Natural killer cell (primary cell): Measurements from ENCODE around the gene USP7. TPM values are rescaled to one million over a fixed set of nuclear protein-coding genes. Genes with fewer than 3 reads are reported as not detected.

Source experiments
- ATAC-seq, 3 donors: fragments of 150-1000 bp in 2 of 3; fragments of 200-7000 bp in 1 of 3; cut with Tn5 transposase; 1 replicate in 1 of 3; 2 replicates in 2 of 3; pipeline ENCODE4 v1.10.0; 2021; ENCODE audit warnings: mild to moderate bottlenecking in 2 of 3, moderate library complexity in 2 of 3
- DNase-seq, 2 donors: peaks; one replicate each; pipeline versions ENCODE4 v3.0.0 to v3.0.0-alpha.2; 2013 to 2021; ENCODE audit warnings: mixed read lengths in 1 of 2
- H3K27ac ChIP-seq: one replicate; pipeline ENCODE4 v1.5.1; 2013; ENCODE audit warnings: mild to moderate bottlenecking, low read length
- H3K27me3 ChIP-seq: one replicate; pipeline ENCODE4 v1.6.1; 2013; ENCODE audit warnings: low read length; ENCODE audit not compliant: control insufficient read depth, insufficient read depth
- H3K36me3 ChIP-seq: one replicate; pipeline ENCODE4 v1.6.1; 2013; ENCODE audit warnings: low read length; ENCODE audit not compliant: control insufficient read depth, insufficient read depth
- H3K4me1 ChIP-seq: one replicate; pipeline ENCODE4 v1.6.1; 2013; ENCODE audit warnings: low read length; ENCODE audit not compliant: control insufficient read depth, insufficient read depth
- H3K4me3 ChIP-seq: one replicate; pipeline ENCODE4 v1.5.1; 2013; ENCODE audit warnings: low read length
- H3K9me3 ChIP-seq: one replicate; pipeline ENCODE4 v1.6.1; 2013; ENCODE audit warnings: low read length; ENCODE audit not compliant: control insufficient read depth, insufficient read depth
- H3K27ac Mint-ChIP-seq, 2 donors: one replicate each; pipeline ENCODE4 v1.8.0; 2022; ENCODE audit warnings: mild to moderate bottlenecking in 2 of 2, mixed read lengths in 2 of 2, moderate library complexity in 1 of 2
- H3K27me3 Mint-ChIP-seq, 2 donors: one replicate each; pipeline ENCODE4 v1.8.0; 2022; ENCODE audit warnings: low read depth in 2 of 2, mixed read lengths in 2 of 2
- H3K36me3 Mint-ChIP-seq: one replicate; pipeline ENCODE4 v1.8.0; 2022; ENCODE audit warnings: mixed read lengths
- H3K4me1 Mint-ChIP-seq, 2 donors: one replicate each; pipeline ENCODE4 v1.8.0; 2022; ENCODE audit warnings: mixed read lengths in 2 of 2
- H3K4me3 Mint-ChIP-seq: one replicate; pipeline ENCODE4 v1.8.0; 2022; ENCODE audit warnings: mild to moderate bottlenecking, moderate library complexity, mixed read lengths
- H3K9me3 Mint-ChIP-seq, 2 donors: one replicate each; pipeline ENCODE4 v1.8.0; 2022; ENCODE audit warnings: mixed read lengths in 2 of 2
- WGBS: methylation state at CpG from one replicate; pipeline ENCODE4 v1.1.7; 2013; ENCODE audit warnings: missing lambda C conversion rate; ENCODE audit not compliant: insufficient coverage; 5-methylcytosine and 5-hydroxymethylcytosine counted together
- intact Hi-C: fragments of 100-400 bp; cut with micrococcal nuclease; formaldehyde crosslinking; loops from one replicate; pipeline ENCODE4 v1.14.2; 2022
- total RNA-seq, 4 donors: library from RNA; stranded (reverse); fragments of 120-200 nt in 1 of 4; gene quantifications; one replicate each; pipeline versions ENCODE4 v1.2.3 to v1.2.4, GENCODE V29; 2013 to 2022
- TF ChIP-seq, protein P1 (sequence below): fragments of 200-600 bp; IDR thresholded peaks from one replicate; pipeline ENCODE4 v1.8.0; 2022; ENCODE audit warnings: antibody characterized with exemption

The USP7 gene
- total RNA-seq, 3 donors from 2014 or later (not counting 1 experiment from before 2014, with no cell fraction given) = 213 to 268 (median 236) TPM

DNA sequence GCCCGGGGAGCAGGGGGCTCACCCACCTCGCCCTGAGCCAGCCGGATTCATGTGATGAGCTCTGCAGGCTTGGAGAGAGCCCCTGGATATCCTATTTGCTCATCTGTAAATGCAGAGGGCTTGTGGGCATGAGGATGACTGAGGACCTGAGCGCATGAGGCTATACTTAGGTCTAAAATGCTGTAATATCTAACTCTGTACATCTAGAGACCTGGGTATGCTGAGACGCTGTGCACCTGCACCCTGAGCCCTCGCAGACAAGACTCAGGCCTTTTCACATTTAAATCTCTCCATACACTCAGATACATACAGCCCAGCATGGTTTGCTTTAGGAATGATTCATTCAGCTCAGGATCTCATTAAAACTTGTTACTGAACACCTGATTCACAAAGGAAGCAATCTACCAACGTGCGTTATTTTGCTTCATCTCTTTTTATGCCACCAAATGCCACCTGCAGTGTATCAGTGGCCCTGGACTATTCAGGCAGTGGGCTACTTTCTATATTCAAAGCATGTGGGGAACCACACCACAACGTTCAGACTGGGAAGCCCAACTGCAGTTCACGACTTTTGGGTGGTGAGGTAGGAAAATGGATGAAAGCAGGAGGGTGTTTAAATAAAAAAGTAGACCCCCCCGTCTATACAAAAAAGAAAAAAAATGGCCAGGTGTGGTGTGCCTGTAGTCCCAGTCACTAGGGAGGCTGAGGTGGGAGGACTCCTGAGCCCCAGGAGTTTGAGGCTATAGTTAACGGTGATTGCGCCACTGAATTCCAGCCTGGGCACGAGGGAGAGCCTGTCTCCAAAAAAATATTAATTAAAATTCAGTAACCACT is 12.0 kb downstream of the USP7 start:
- H3K36me3 ChIP-seq = no peaks in the 10 kb centered on the region
- intact Hi-C loops = no loop called here
- no peaks in the 10 kb centered on the region for H3K27me3 Mint-ChIP-seq
- peaks cover 70% of the 10 kb centered on the region in 2 donors for H3K4me1 Mint-ChIP-seq
- TF ChIP-seq, protein P1, sequence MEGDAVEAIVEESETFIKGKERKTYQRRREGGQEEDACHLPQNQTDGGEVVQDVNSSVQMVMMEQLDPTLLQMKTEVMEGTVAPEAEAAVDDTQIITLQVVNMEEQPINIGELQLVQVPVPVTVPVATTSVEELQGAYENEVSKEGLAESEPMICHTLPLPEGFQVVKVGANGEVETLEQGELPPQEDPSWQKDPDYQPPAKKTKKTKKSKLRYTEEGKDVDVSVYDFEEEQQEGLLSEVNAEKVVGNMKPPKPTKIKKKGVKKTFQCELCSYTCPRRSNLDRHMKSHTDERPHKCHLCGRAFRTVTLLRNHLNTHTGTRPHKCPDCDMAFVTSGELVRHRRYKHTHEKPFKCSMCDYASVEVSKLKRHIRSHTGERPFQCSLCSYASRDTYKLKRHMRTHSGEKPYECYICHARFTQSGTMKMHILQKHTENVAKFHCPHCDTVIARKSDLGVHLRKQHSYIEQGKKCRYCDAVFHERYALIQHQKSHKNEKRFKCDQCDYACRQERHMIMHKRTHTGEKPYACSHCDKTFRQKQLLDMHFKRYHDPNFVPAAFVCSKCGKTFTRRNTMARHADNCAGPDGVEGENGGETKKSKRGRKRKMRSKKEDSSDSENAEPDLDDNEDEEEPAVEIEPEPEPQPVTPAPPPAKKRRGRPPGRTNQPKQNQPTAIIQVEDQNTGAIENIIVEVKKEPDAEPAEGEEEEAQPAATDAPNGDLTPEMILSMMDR = no peak
- WGBS = 46% methylated on average over 14 of the region's 14 CpGs
- ATAC-seq = peak; percentile 39 to 50 (median 40)
- H3K36me3 Mint-ChIP-seq = no peaks in the 10 kb centered on the region
- H3K4me3 Mint-ChIP-seq = peak overlapping the region; percentile 65
- H3K27ac Mint-ChIP-seq = peak overlapping the region; percentile 7 to 81
- H3K9me3 ChIP-seq = no peaks in the 10 kb centered on the region
- H3K9me3 Mint-ChIP-seq = no peaks in the 10 kb centered on the region
- H3K27ac ChIP-seq = no peak overlapping the region
- H3K27me3 ChIP-seq = no peaks in the 10 kb centered on the region
- peaks cover 81% of the 10 kb centered on the region for H3K4me1 ChIP-seq
- no peak for DNase-seq
- no peak overlapping the region for H3K4me3 ChIP-seq

DNA sequence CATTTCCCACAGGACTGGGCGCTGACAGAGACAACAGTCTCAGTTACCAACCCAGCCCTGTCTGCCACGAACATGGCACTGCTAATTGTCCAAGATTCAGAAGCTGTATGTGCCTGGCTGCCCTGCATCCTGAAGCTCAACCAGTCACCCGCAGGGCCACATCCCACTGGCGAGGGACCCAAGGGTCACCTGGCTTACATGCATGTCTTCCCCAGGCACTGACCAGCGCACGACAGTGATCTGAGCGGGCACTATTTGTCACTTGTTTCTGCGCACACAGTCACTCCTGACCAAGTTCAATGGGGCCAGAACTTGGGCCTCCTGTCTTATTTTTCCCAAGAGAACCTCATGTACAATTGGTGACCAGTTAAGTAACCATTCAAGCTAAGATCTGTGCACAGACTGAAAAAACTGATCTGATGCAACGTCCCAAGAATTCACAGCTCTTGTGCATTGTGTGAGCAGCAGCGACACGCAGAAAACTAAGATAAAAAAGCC is 13.1 kb downstream of the USP7 start:
- Mint-ChIP-seq H3K4me1 (peaks cover 78 to 79% of the 10 kb centered on the region in 2 donors), H3K36me3 (no peaks in the 10 kb centered on the region), H3K27ac (peak overlapping the region; percentile 16 to 81), H3K27me3 (no peaks in the 10 kb centered on the region), H3K4me3 (peak overlapping the region; percentile 50), H3K9me3 (no peaks in the 10 kb centered on the region)
- intact Hi-C loops = no loop called here
- 89% methylated on average over 11 of the region's 11 CpGs for WGBS
- Histone ChIP-seq H3K27ac (no peak overlapping the region), H3K4me1 (peaks cover 82% of the 10 kb centered on the region), H3K36me3 (no peaks in the 10 kb centered on the region), H3K27me3 (no peaks in the 10 kb centered on the region), H3K4me3 (no peak overlapping the region), H3K9me3 (no peaks in the 10 kb centered on the region)
- TF ChIP-seq, protein P1 = no peak
- ATAC-seq (no peak), DNase-seq (no peak)

DNA sequence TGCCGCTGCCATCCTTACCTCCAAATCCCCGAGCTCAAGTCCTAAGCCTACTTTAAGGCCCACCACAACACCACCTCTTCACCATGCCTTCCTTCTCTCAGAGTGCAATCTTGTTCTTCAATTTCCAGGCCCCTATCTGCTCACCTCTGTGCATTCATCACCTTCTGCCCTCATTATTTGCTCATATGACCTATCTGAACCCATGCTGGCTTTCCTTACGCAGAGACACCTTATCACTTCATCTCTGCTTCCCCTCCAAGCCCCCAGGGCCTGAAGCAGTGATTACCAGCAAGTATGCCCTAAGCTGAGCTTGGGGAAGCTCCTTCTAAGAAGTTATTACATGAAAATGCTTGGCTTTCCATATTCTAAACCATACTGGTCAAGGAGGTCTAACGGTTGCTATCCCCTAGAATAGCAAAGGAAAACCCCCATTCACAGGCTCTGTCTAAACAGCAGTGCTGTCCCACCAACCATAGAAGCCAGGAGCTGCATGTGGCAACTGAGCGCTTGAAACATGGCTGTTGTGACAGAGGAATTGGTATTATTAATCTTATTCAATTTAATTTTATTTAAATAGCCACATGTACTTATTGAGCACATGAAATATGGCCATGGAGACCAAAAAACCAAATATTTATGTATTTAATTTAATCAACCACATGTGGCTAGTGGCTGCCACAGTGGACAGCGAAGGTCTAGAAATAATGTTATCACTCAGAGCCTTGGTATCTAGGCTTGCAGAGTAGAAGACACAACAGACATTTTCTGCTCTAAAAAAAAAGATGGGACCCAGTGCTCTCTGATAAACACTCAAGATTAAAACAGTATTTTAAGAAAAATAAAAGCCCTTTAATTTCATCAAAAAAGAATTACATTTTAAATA is 13.9 kb downstream of the USP7 start:
- intact Hi-C loops = no loop called here
- Histone ChIP-seq H3K27me3 (no peaks in the 10 kb centered on the region), H3K9me3 (no peaks in the 10 kb centered on the region), H3K4me3 (no peak overlapping the region), H3K4me1 (peaks cover 82% of the 10 kb centered on the region), H3K36me3 (no peaks in the 10 kb centered on the region), H3K27ac (no peak overlapping the region)
- whole genome bisulfite sequencing = 58% methylated on average over 5 of the region's 6 CpGs
- H3K9me3 Mint-ChIP-seq = no peaks in the 10 kb centered on the region
- H3K4me1 Mint-ChIP-seq = peaks cover 82 to 83% of the 10 kb centered on the region in 2 donors
- no peak for DNase-seq
- H3K27me3 Mint-ChIP-seq = no peaks in the 10 kb centered on the region
- TF ChIP-seq, protein P1 = no peak
- H3K4me3 Mint-ChIP-seq = peak overlapping the region; percentile 65
- H3K27ac Mint-ChIP-seq = peak overlapping the region; percentile 16 to 73
- peak in 1 of 3 donors; percentile 56 for ATAC-seq
- no peaks in the 10 kb centered on the region for H3K36me3 Mint-ChIP-seq
